ENCODE measurements around the gene RASA3.

The RASA3 gene

DNA sequence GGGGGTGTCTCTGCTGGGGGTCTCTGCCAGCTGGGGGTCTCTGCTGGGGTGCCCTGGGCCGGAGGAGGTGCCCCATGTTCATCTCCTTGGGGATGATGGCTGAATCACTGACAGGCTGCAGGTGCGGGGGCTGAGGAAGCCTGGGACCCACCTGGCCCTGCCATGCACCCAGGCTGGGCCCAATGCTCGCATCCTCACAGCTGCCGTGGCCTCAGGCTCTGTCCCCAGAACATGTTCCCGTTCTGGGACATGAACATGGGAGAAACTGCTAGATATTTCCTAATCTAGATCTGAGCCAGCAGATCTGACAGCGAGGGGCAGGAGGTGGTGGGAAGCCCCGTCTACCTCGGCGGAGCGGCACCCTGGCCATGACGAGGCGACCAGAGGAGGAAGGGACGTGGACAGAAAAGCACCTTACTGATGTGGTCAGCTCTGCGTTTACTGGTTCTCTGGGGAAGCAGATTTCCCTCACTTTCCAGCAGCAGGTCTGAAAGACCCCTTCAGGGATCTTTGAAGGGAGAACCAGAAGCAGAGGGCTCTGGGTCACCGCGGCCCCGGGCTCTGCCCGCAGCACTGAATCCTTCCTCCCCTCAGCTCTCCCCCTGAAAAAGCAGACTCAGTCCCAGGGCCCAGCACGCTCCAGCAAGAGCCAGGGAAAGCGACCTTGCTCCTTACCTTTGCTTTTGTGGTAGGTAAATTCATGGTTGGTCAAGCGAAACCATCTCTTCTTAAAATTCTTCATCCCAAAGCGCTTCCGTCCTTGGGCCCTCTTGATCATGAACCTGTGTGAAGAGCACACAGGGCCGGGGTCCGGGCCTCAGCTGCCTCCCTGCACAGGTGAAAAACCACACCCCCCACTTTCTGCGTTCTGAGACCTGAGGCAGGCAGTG, 132.0 kb downstream of the RASA3 start:
- Histone ChIP-seq H3K4me1 (ENCODE audit: control insufficient read depth, insufficient read depth, low read length) (peaks cover 22% of the 10 kb centered on the region), H3K4me2 (ENCODE audit: low read length) (no peak overlapping the region), H3K4me3 (ENCODE audit: low read length) (no peak overlapping the region), H3K9ac (ENCODE audit: low read depth, low read length) (no peak overlapping the region), H3K27me3 (ENCODE audit: control insufficient read depth, insufficient read depth, low read length) (no peaks in the 10 kb centered on the region), H3K36me3 (ENCODE audit: insufficient read depth, low read length) (peaks cover 57% of the 10 kb centered on the region), H3K9me3 (replicated peaks; ENCODE audit: low read length) (no peaks in the 10 kb centered on the region)

GRCh38 chr13:113999618-113999910, 132.9 kb downstream of the RASA3 start:
- Histone ChIP-seq H3K36me3 (ENCODE audit: insufficient read depth, low read length) (peaks cover 65% of the 10 kb centered on the region), H3K9ac (ENCODE audit: low read depth, low read length) (no peak overlapping the region), H3K4me2 (ENCODE audit: low read length) (no peak overlapping the region), H3K9me3 (replicated peaks; ENCODE audit: low read length) (no peaks in the 10 kb centered on the region), H3K4me3 (ENCODE audit: low read length) (no peak overlapping the region), H3K27me3 (ENCODE audit: control insufficient read depth, insufficient read depth, low read length) (no peaks in the 10 kb centered on the region), H3K4me1 (ENCODE audit: control insufficient read depth, insufficient read depth, low read length) (peaks cover 17% of the 10 kb centered on the region)

DNA sequence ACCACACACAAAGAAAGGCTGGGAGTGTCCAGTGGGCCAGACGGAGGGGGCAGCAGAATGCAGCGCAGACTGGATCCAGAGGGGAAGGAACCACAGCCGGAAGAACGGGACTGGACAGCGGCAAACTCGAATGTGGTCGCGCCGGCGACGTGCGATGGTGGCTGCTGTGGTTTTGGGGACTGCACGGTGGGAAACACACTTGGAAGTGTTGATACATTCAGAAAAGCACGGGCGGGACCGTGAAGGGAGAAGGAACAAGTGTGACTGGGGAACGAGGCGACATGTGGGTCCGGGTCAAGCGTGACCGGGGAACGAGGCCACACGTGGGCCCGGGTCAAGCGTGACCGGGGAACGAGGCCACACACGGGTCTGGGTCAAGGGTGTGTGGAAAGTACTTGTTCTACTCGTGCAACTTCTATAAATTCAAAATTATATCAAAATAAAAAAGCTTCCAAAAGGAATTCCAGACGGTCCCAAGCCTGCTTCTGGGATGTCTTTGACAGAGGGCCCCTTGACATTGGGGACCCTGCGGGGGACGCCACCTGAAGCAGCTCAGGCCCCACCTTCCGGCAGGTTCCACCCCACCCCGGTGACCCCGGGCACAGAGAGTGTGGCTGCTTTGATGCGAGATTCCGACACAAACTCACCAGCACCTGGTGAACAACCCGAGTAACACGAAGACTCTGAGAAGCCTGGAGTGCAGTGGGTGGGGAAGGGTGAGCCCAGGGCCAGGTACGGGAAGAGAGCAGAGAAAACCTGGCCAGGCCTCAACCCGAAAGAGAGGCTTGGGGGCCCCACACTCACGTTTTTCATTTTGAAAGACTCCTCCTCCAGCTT, 133.4 kb downstream of the RASA3 start:
- peaks cover 17% of the 10 kb centered on the region for H3K4me1 ChIP-seq (ENCODE audit: control insufficient read depth, insufficient read depth, low read length)
- H3K36me3 ChIP-seq (ENCODE audit: insufficient read depth, low read length) = peaks cover 71% of the 10 kb centered on the region
- no peaks in the 10 kb centered on the region for H3K27me3 ChIP-seq (ENCODE audit: control insufficient read depth, insufficient read depth, low read length)
- H3K9me3 ChIP-seq (replicated peaks; ENCODE audit: low read length) = no peaks in the 10 kb centered on the region
- H3K4me3 ChIP-seq (ENCODE audit: low read length) = no peak overlapping the region
- no peak overlapping the region for H3K4me2 ChIP-seq (ENCODE audit: low read length)
- peak overlapping the region; percentile 14 for H3K9ac ChIP-seq (ENCODE audit: low read depth, low read length)

GRCh38 chr13:113997845-113998751, 134.3 kb downstream of the RASA3 start:
- no peaks in the 10 kb centered on the region for H3K9me3 ChIP-seq (replicated peaks; ENCODE audit: low read length)
- H3K9ac ChIP-seq (ENCODE audit: low read depth, low read length) = peak overlapping the region; percentile 33
- no peaks in the 10 kb centered on the region for H3K27me3 ChIP-seq (ENCODE audit: control insufficient read depth, insufficient read depth, low read length)
- H3K4me2 ChIP-seq (ENCODE audit: low read length) = peak overlapping the region; percentile 11
- H3K4me3 ChIP-seq (ENCODE audit: low read length) = no peak overlapping the region
- peaks cover 17% of the 10 kb centered on the region for H3K4me1 ChIP-seq (ENCODE audit: control insufficient read depth, insufficient read depth, low read length)
- H3K36me3 ChIP-seq (ENCODE audit: insufficient read depth, low read length) = peaks cover 72% of the 10 kb centered on the region

- H3K4me1 ChIP-seq (ENCODE audit: control insufficient read depth, insufficient read depth, low read length) = peaks cover 17% of the 10 kb centered on the region
- no peaks in the 10 kb centered on the region for H3K27me3 ChIP-seq (ENCODE audit: control insufficient read depth, insufficient read depth, low read length)
- H3K4me2 ChIP-seq (ENCODE audit: low read length) = no peak overlapping the region
- H3K9me3 ChIP-seq (replicated peaks; ENCODE audit: low read length) = no peaks in the 10 kb centered on the region
- H3K9ac ChIP-seq (ENCODE audit: low read depth, low read length) = no peak overlapping the region
- no peak overlapping the region for H3K4me3 ChIP-seq (ENCODE audit: low read length)
- H3K36me3 ChIP-seq (ENCODE audit: insufficient read depth, low read length) = peaks cover 72% of the 10 kb centered on the region
Observed at GRCh38 chr13:113996912-113997745, 135.3 kb downstream of the RASA3 start.

- no peak overlapping the region for H3K9ac ChIP-seq (ENCODE audit: low read depth, low read length)
- no peaks in the 10 kb centered on the region for H3K9me3 ChIP-seq (replicated peaks; ENCODE audit: low read length)
- H3K36me3 ChIP-seq (ENCODE audit: insufficient read depth, low read length) = peaks cover 74% of the 10 kb centered on the region
- no peak overlapping the region for H3K4me2 ChIP-seq (ENCODE audit: low read length)
- H3K4me1 ChIP-seq (ENCODE audit: control insufficient read depth, insufficient read depth, low read length) = peaks cover 19% of the 10 kb centered on the region
- H3K27me3 ChIP-seq (ENCODE audit: control insufficient read depth, insufficient read depth, low read length) = no peaks in the 10 kb centered on the region
- no peak overlapping the region for H3K4me3 ChIP-seq (ENCODE audit: low read length)
Observed at GRCh38 chr13:113996081-113996911, 136.1 kb downstream of the RASA3 start.

DNA sequence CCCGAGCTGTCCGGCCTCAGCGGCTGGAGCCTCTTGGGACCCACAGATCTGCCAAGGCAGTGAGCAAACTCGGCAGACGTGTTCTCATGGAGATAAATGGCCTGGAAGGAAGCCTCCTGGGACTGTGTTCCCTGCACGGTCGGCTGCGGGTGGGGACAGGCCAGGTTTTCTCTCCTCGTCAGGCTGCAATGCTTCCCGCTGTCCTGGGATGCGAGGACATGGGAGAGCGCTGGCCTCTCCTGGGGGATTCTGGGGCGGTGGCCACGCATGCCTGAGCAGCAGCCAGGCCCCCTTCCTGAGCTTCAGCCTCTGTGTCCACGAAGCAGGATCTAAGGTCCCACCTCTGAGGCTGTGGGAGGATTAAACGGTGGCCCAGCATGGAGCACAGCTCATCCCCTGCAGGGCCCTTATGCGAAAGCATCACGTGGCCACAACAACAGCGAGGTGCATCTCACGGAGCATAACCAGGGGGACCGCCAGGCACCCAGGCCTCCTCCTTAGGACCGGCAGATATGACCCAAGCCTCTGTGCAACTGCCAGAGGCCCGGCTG, 137.3 kb downstream of the RASA3 start:
- H3K4me1 ChIP-seq (ENCODE audit: control insufficient read depth, insufficient read depth, low read length) = peaks cover 19% of the 10 kb centered on the region
- H3K36me3 ChIP-seq (ENCODE audit: insufficient read depth, low read length) = peaks cover 72% of the 10 kb centered on the region
- H3K9me3 ChIP-seq (replicated peaks; ENCODE audit: low read length) = no peaks in the 10 kb centered on the region
- no peaks in the 10 kb centered on the region for H3K27me3 ChIP-seq (ENCODE audit: control insufficient read depth, insufficient read depth, low read length)
- no peak overlapping the region for H3K4me2 ChIP-seq (ENCODE audit: low read length)
- H3K4me3 ChIP-seq (ENCODE audit: low read length) = no peak overlapping the region
- no peak overlapping the region for H3K9ac ChIP-seq (ENCODE audit: low read depth, low read length)

- Histone ChIP-seq H3K9ac (ENCODE audit: low read depth, low read length) (no peak overlapping the region), H3K4me3 (ENCODE audit: low read length) (no peak overlapping the region), H3K36me3 (ENCODE audit: insufficient read depth, low read length) (peaks cover 62% of the 10 kb centered on the region), H3K4me1 (ENCODE audit: control insufficient read depth, insufficient read depth, low read length) (peaks cover 4% of the 10 kb centered on the region), H3K9me3 (replicated peaks; ENCODE audit: low read length) (no peaks in the 10 kb centered on the region), H3K4me2 (ENCODE audit: low read length) (no peak overlapping the region), H3K27me3 (ENCODE audit: control insufficient read depth, insufficient read depth, low read length) (no peaks in the 10 kb centered on the region)
Observed at GRCh38 chr13:113992276-113993005, 140.0 kb downstream of the RASA3 start.

GRCh38 chr13:113991676-113992179, 140.7 kb downstream of the RASA3 start:
- Histone ChIP-seq H3K36me3 (ENCODE audit: insufficient read depth, low read length) (peaks cover 56% of the 10 kb centered on the region), H3K4me1 (ENCODE audit: control insufficient read depth, insufficient read depth, low read length) (peaks cover 3% of the 10 kb centered on the region), H3K9ac (ENCODE audit: low read depth, low read length) (no peak overlapping the region), H3K27me3 (ENCODE audit: control insufficient read depth, insufficient read depth, low read length) (no peaks in the 10 kb centered on the region), H3K9me3 (replicated peaks; ENCODE audit: low read length) (no peaks in the 10 kb centered on the region), H3K4me3 (ENCODE audit: low read length) (no peak overlapping the region), H3K4me2 (ENCODE audit: low read length) (no peak overlapping the region)

Measured in skeletal muscle satellite cell (primary cell).